Right renal cortex interstitium (tissue), 3 donors: Measurements from ENCODE around the gene PFKFB4. TPM values are rescaled to one million over a fixed set of nuclear protein-coding genes. Genes with fewer than 3 reads are reported as not detected.

Experiments used
- DNase-seq, 3 donors: peaks; one replicate each; pipeline ENCODE4 v3.0.0-alpha.2; 2013; ENCODE audit warnings: low read depth in 3 of 3, low spot score in 2 of 3
- polyA plus RNA-seq, 3 donors: library from polyadenylated mRNA; unstranded; fragments of 120-200 nt; gene quantifications; one replicate each; pipeline ENCODE4 v1.2.1, GENCODE V29; 2013; ENCODE audit not compliant: insufficient read length in 3 of 3

Gene PFKFB4
- polyA plus RNA-seq, 3 donors = 3.9 to 4.4 (median 4.1) TPM

DNA sequence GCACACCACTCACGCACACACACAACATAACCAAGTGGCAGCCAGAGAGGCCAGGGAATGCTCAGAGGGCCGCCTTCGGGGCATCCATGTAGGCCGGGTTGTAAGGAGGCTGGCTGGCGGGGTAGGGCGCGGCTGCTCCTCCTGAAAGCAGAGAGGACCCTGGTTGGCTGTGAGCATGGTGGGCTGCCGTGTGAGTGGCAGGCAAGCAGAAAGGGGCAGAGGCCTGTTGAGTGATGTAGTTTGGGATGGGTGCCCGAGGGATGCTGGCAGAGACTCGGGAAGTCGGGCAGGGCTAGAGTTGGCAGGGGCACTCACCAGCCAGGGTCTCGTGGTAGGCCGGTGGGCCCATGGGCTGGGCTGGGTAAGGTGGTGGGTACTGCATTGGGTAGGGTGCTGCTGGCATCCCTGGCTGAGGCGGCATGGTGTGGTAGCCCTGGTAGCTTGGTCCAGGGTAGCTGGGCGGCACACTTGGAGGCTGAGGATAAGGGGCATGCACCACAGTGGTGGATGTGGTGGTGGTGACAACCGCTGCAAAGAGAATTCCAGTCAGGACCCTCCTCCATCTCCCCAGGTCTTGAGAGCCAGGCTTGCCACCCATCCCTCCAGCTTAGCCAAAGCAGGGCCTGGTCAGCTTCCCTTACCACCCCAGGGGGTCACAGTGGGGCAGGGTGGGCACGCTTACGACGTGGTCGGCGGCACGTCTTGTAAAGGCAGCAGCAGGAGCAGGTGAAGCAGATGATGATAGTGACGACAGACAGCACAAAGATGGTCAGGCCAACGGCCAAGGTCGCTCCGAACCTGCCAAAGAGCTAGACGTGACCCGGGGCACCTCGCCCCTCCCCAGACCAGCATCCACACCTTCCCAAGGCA lies 87.3 kb downstream of the PFKFB4 start:
- no peak for DNase-seq

DNA sequence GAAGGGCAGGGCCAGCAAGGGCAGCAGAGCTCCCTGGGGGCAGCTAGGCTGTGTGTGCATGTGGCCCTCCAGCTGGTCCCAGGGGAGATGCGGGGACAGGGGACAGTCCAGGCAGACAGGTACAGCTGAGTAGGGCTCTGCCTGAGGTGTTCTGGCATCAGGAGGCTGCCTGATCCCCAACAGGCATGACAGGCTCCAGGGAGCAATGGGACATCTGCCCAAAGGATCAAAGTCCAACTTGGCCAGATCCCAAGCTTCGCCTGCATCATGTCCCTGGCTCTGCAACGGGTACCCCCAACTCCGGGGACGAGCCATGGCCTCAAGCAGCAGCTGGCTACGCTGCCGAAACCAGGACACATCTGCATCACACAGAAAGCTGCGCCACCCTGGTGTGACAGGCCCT lies 88.3 kb downstream of the PFKFB4 start:
- DNase-seq = no peak

Other genes starting within 250 kb of the PFKFB4 start
- gene SPINK8, start 223.1 kb downstream of the PFKFB4 start, polyA plus RNA-seq = under 1 TPM in 1 of 3 donors, not detected in 2; 0.37 TPM
- under 1 TPM; 0.33 to 0.50 (median 0.35) TPM for gene FBXW12, start 184.6 kb downstream of the PFKFB4 start, polyA plus RNA-seq
- 100 to 1,000 TPM; 140 to 172 (median 150) TPM for gene PLXNB1, start 126.7 kb downstream of the PFKFB4 start, polyA plus RNA-seq
- 10 to 100 TPM; 26.0 to 33.4 (median 27.2) TPM for gene CCDC51, start 116.7 kb downstream of the PFKFB4 start, polyA plus RNA-seq
- gene TMA7, start 116.5 kb downstream of the PFKFB4 start, polyA plus RNA-seq = 100 to 1,000 TPM; 284 to 297 (median 286) TPM
- 10 to 100 TPM; 13.1 to 13.7 (median 13.4) TPM for gene ATRIP, start 110.1 kb downstream of the PFKFB4 start, polyA plus RNA-seq
- gene SHISA5, start 52.6 kb downstream of the PFKFB4 start, polyA plus RNA-seq = 100 to 1,000 TPM in 2 of 3 donors, 10 to 100 TPM in 1; 95.0 to 104 (median 104) TPM
- gene UCN2, start 7.0 kb upstream of the PFKFB4 start, polyA plus RNA-seq = under 1 TPM; 0.19 to 0.25 (median 0.25) TPM
- 10 to 100 TPM; 12.9 to 14.7 (median 14.2) TPM for gene COL7A1, start 38.5 kb upstream of the PFKFB4 start, polyA plus RNA-seq
- gene UQCRC1, start 52.8 kb upstream of the PFKFB4 start, polyA plus RNA-seq = 100 to 1,000 TPM; 294 to 321 (median 294) TPM
- gene TMEM89, start 65.0 kb upstream of the PFKFB4 start, polyA plus RNA-seq = not detected
- gene SLC26A6, start 78.7 kb upstream of the PFKFB4 start, polyA plus RNA-seq = 10 to 100 TPM; 16.5 to 26.2 (median 18.4) TPM
- gene CELSR3, start 106.1 kb upstream of the PFKFB4 start, polyA plus RNA-seq = under 1 TPM; 0.74 to 0.81 (median 0.76) TPM
- 10 to 100 TPM; 13.6 to 18.8 (median 18.2) TPM for gene NCKIPSD, start 129.1 kb upstream of the PFKFB4 start, polyA plus RNA-seq
- 100 to 1,000 TPM; 195 to 214 (median 213) TPM for gene IP6K2, start 160.4 kb upstream of the PFKFB4 start, polyA plus RNA-seq